Activated CD4-positive, alpha-beta T cell treated with anti-CD3 and anti-CD28 coated beads, Interleukin-2, Interleukin-6, amounts not matched to agents 100 ng/mL and 50 ng/mL, durations not matched to agents 16 hours and 8 hours (primary cell): ENCODE results near the gene ZFTA.
"Not testable (repeated sequence)": the region's sequence is repeated elsewhere in the genome, so short reads cannot be mapped to it uniquely, and the experiment has no call there.

ENCODE experiments used
- DNase-seq: peaks from one replicate; pipeline ENCODE4 v3.0.0-alpha.2; 2020

The ZFTA gene

GRCh38 chr11:63771741-63772318 lies 3.3 kb upstream of the ZFTA start:
- not testable (repeated sequence) for DNase-seq

- DNase-seq = no peak
These were observed 2.2 kb upstream of the ZFTA start for GRCh38 chr11:63770763-63771162.

- no peak for DNase-seq
These were observed 1.3 kb upstream of the ZFTA start for GRCh38 chr11:63769714-63770455.

- peak; percentile 21 for DNase-seq
These were observed 603 bp upstream of the ZFTA start for GRCh38 chr11:63769042-63769713.

- DNase-seq = peak; percentile 60
These were observed 874 bp downstream of the ZFTA start for GRCh38 chr11:63767565-63768236.

GRCh38 chr11:63767267-63767564 lies 1.4 kb downstream of the ZFTA start:
- DNase-seq = no peak

- DNase-seq = no peak
These were observed 1.9 kb downstream of the ZFTA start for GRCh38 chr11:63766531-63767235.

GRCh38 chr11:63765688-63766241 lies 2.8 kb downstream of the ZFTA start:
- no peak for DNase-seq

GRCh38 chr11:63764679-63765647 lies 3.6 kb downstream of the ZFTA start:
- DNase-seq = no peak

- no peak for DNase-seq
These were observed 4.3 kb downstream of the ZFTA start for GRCh38 chr11:63764340-63764678.

GRCh38 chr11:63763496-63764339 lies 4.9 kb downstream of the ZFTA start:
- no peak for DNase-seq

GRCh38 chr11:63762654-63763495 lies 5.7 kb downstream of the ZFTA start:
- DNase-seq = no peak

- DNase-seq = no peak
These were observed 6.5 kb downstream of the ZFTA start for GRCh38 chr11:63761931-63762653.

- DNase-seq = no peak
These were observed 7.4 kb downstream of the ZFTA start for GRCh38 chr11:63761188-63761587.

GRCh38 chr11:63760487-63761079 lies 8.0 kb downstream of the ZFTA start:
- no peak for DNase-seq

GRCh38 chr11:63756919-63757761 lies 11.4 kb downstream of the ZFTA start:
- DNase-seq = no peak

GRCh38 chr11:63749624-63750023 lies 19.0 kb downstream of the ZFTA start:
- DNase-seq = no peak

- no peak for DNase-seq
These were observed 21.6 kb downstream of the ZFTA start for GRCh38 chr11:63747011-63747410.
